Pancreas (tissue), 10 donors: ENCODE data around the gene NPR3. TPM values are rescaled to one million over a fixed set of nuclear protein-coding genes. Genes with fewer than 3 reads are reported as not detected.

Experiments used
- ATAC-seq, 4 donors: fragments of 200-7000 bp; cut with Tn5 transposase; one replicate each; pipeline versions ENCODE4 v1.8.0 to v1.9.1; 2020; ENCODE audit warnings: mild to moderate bottlenecking in 4 of 4, moderate library complexity in 4 of 4
- DNase-seq, 6 donors: peaks; one replicate each; pipeline ENCODE4 v3.0.0-alpha.2; 2020
- FAIRE-seq: peaks from 2 replicates; lab custom pipeline; 2012; peaks lifted over from hg19 to GRCh38; lab: Jason Lieb, UNC
- H3K27ac ChIP-seq, 4 donors: fragments of 200-600 bp; sonication (generic); 1 replicate in 3 of 4; 2 replicates in 1 of 4; pipeline versions ENCODE4 v1.5.0 to v1.8.0; 2020
- H3K27me3 ChIP-seq, 4 donors: fragments of 200-600 bp; one replicate each; pipeline ENCODE4 v1.8.0; 2021
- H3K36me3 ChIP-seq, 3 donors: fragments of 200-600 bp; sonication (generic) in 1 of 3; one replicate each; pipeline versions ENCODE4 v1.5.0 to v1.8.0; 2020 to 2021
- H3K4me1 ChIP-seq, 3 donors: fragments of 200-600 bp; one replicate each; pipeline ENCODE4 v1.8.0; 2021
- H3K4me3 ChIP-seq, 4 donors: fragments of 200-600 bp; sonication (generic) in 2 of 4; one replicate each; pipeline versions ENCODE4 v1.5.0 to v1.8.0; 2020 to 2021
- H3K9me3 ChIP-seq, 4 donors: fragments of 200-600 bp; one replicate each; pipeline ENCODE4 v1.8.0; 2021
- CTCF ChIP-seq, 4 donors: fragments of 200-600 bp; sonication (generic) in 3 of 4; IDR thresholded peaks; one replicate each; pipeline versions ENCODE4 v1.5.0 to v1.8.0; 2021; ENCODE audit warnings: antibody characterized with exemption in 4 of 4
- WGBS, 2 donors: extraction: QIAGEN DNeasy Blood & Tissue Kit; methylation state at CpG; one replicate each; pipeline ENCODE4 v1.1.7; 2013; 5-methylcytosine and 5-hydroxymethylcytosine counted together
- intact Hi-C, 3 donors: fragments of 100-400 bp; cut with DNase I; formaldehyde crosslinking; loops; one replicate each; pipeline versions ENCODE4 v1.11.1 to v1.14.2; 2022
- polyA plus RNA-seq, 2 donors: library from polyadenylated mRNA; stranded (reverse); fragments of 200-250 nt; gene quantifications; one replicate each; pipeline ENCODE4 v1.2.3, GENCODE V29; 2013
- total RNA-seq, 6 donors: library from RNA; stranded (reverse); fragmentation: NEBNext Ultra II Directional in 4 of 6; extraction: Animal tissue kit (Norgen Biotek cat#: 25700) in 4 of 6; gene quantifications; one replicate each; pipeline versions ENCODE4 v1.2.1 to v1.2.4, GENCODE V29; 2021 to 2023
- donor health status: healthy with polysubstance abuse.
- donor health status: DM: no; HTN: no; CAD: no; lungs with moderate emphysema.
- donor health status: DM: no; HTN: no; CAD: no.
- donor health status: control.
- donor health status: control.
- donor health status: Bipolar disorder and iron deficiency.
- donor health status: DM: yes; HTN: yes; CAD: no.
- donor health status: DM: no; HTN: no; CAD: no.
- donor health status: DM: no; HTN: no; CAD: no.
- donor health status: DM: yes; HTN: yes; CAD: no.

Gene NPR3
- total and polyA plus RNA-seq, 8 donors: 0.25 to 1.3 (median 0.54) TPM

DNA sequence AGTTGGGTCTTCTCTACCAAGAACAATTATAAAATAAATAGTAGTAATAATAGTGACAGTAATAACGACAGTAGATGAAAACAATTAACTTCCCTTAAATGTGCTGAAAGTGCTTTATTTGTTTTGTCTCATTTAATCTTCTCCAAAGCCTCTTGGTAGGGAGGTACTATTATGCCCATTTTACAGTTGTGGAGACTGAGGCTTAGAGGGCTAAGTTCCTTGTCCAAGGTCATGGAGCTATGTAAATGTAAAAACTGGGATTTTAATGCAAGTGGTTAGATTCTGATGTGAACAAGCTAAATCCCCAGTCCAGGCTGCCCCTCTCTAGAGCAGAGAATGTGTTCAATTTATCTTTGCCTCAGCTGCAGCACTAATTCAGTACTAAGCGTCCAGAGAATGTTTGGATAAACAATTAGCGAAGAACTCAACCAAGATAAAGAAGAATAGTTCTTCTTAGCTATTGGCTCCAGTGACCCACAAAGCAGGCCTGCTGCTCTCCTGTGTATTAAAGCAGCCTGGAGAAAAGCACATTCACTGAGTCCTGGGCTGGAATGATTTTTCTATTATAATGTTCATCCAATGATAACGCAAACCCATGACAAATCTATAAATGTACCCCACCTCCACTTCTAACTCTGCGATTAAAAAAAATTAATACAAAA, 68.8 kb downstream of the NPR3 start:
- DNase-seq (no peak), FAIRE-seq (no peak), ATAC-seq (no peak)
- WGBS, 2 donors: 61 to 72% methylated on average over 5 of the region's 5 CpGs
- no peak overlapping the region for H3K27ac ChIP-seq
- no peaks in the 10 kb centered on the region for H3K9me3 ChIP-seq
- H3K27me3 ChIP-seq: no peaks in the 10 kb centered on the region
- H3K4me3 ChIP-seq: no peak overlapping the region
- no peaks in the 10 kb centered on the region for H3K4me1 ChIP-seq
- intact Hi-C loops: no loop called here
- no peak for TF ChIP-seq CTCF (IDR thresholded peaks at IDR 0.05)
- no peaks in the 10 kb centered on the region for H3K36me3 ChIP-seq

GRCh38 chr5:32780508-32780919, 69.4 kb downstream of the NPR3 start:
- Histone ChIP-seq H3K36me3 (no peaks in the 10 kb centered on the region), H3K4me1 (no peaks in the 10 kb centered on the region), H3K9me3 (no peaks in the 10 kb centered on the region), H3K27me3 (no peaks in the 10 kb centered on the region), H3K4me3 (no peak overlapping the region), H3K27ac (no peak overlapping the region)
- ATAC-seq (peak in 1 of 4 donors; percentile 40), FAIRE-seq (no peak), DNase-seq (no peak)
- no peak for TF ChIP-seq CTCF (IDR thresholded peaks at IDR 0.05)
- intact Hi-C loops: no loop called here
- WGBS, 2 donors: 56 to 69% methylated on average over 10 of the region's 10 CpGs

DNA sequence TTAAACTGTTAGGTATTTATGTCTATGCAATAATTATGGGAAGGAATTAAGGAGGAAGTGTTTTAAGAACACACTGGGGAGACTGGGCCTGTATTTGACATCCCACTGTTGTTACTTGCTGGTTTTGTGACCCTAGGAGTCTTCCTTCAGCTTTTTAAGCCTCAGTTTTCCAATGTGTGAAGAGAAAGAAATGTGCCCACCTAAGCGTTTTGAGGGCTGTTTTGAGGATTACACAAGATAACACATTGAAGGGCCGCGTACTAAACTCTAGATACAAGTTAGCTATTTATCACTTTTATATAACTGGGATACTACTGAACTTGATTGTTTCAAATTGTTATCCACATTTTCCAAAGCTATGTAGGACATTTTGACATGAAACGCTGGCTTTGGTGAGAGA, 72.5 kb downstream of the NPR3 start:
- ATAC-seq (no peak), FAIRE-seq (no peak), DNase-seq (no peak)
- Histone ChIP-seq H3K4me1 (no peaks in the 10 kb centered on the region), H3K27me3 (peaks cover 0 to 7% (median 0%) of the 10 kb centered on the region in 4 donors), H3K9me3 (no peaks in the 10 kb centered on the region), H3K4me3 (no peak overlapping the region), H3K36me3 (no peaks in the 10 kb centered on the region), H3K27ac (no peak overlapping the region)
- intact Hi-C loops: no loop called here
- 66 to 78% methylated on average over 4 of the region's 4 CpGs for WGBS, 2 donors
- no peak for TF ChIP-seq CTCF (IDR thresholded peaks at IDR 0.05)

GRCh38 chr5:32785611-32786254, 74.6 kb downstream of the NPR3 start:
- Histone ChIP-seq H3K4me1 (no peaks in the 10 kb centered on the region), H3K4me3 (no peak overlapping the region), H3K9me3 (no peaks in the 10 kb centered on the region), H3K27ac (peak overlapping the region in 2 of 4 donors; percentile 8 to 71), H3K36me3 (no peaks in the 10 kb centered on the region), H3K27me3 (peaks cover 0 to 7% (median 0%) of the 10 kb centered on the region in 4 donors)
- TF ChIP-seq CTCF (IDR thresholded peaks at IDR 0.05): no peak
- WGBS, 2 donors: 29 to 40% methylated on average over 3 of the region's 3 CpGs
- DNase-seq (no peak), ATAC-seq (peak; percentile 30 to 86 (median 54)), FAIRE-seq (no peak)
- intact Hi-C loops: no loop called here

DNA sequence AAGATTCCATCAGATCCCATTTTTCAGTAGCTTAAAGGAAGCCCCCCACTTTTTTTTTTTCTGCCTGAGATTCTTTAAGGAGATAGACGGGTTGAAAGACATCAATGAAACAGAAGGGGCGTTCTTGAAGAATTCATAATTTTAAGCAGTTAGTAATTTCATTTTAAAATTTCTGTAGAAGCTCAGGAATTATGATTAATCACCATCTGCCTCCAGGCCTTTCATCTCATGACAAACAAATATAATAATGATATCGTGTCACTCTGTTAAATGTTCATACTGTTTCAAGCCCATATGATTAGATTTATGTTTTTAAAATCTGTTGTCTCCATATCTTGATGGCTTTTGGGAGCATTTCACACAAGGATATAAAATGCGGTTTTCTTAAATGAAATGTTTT, 75.2 kb downstream of the NPR3 start:
- intact Hi-C loops: no loop called here
- DNase-seq (no peak), FAIRE-seq (no peak), ATAC-seq (no peak)
- peaks cover 0 to 7% (median 0%) of the 10 kb centered on the region in 4 donors for H3K27me3 ChIP-seq
- H3K4me1 ChIP-seq: no peaks in the 10 kb centered on the region
- H3K36me3 ChIP-seq: no peaks in the 10 kb centered on the region
- WGBS, 2 donors: 51 to 59% methylated on average over 4 of the region's 4 CpGs
- no peak for TF ChIP-seq CTCF (IDR thresholded peaks at IDR 0.05)
- H3K4me3 ChIP-seq: no peak overlapping the region
- H3K27ac ChIP-seq: no peak overlapping the region
- H3K9me3 ChIP-seq: no peaks in the 10 kb centered on the region
